Stimulated activated CD8-positive, alpha-beta memory T cell treated with anti-CD3 and anti-CD28 coated beads, Interleukin-15, amount 100 ng/mL, for 24 hours (primary cell): ENCODE results near the gene TMEM63C.

Source experiments
- DNase-seq: peaks from one replicate; pipeline ENCODE4 v3.0.0-alpha.2; 2020; ENCODE audit warnings: low read depth

The TMEM63C gene

GRCh38 chr14:77197988-77198387 is 16.4 kb downstream of the TMEM63C start:
- no peak for DNase-seq

- no peak for DNase-seq
Measured at GRCh38 chr14:77198561-77198960, 17.0 kb downstream of the TMEM63C start.

GRCh38 chr14:77199590-77199989 is 18.0 kb downstream of the TMEM63C start:
- no peak for DNase-seq

- no peak for DNase-seq
Measured at GRCh38 chr14:77200406-77200985, 18.9 kb downstream of the TMEM63C start.

GRCh38 chr14:77201696-77202095 is 20.1 kb downstream of the TMEM63C start:
- no peak for DNase-seq

- DNase-seq: no peak
Measured at GRCh38 chr14:77203611-77204458, 22.2 kb downstream of the TMEM63C start.

GRCh38 chr14:77204459-77204771 is 22.8 kb downstream of the TMEM63C start:
- DNase-seq: no peak

GRCh38 chr14:77204907-77205306 is 23.3 kb downstream of the TMEM63C start:
- no peak for DNase-seq

- DNase-seq: no peak
Measured at GRCh38 chr14:77205566-77205965, 24.0 kb downstream of the TMEM63C start.

GRCh38 chr14:77206261-77206824 is 24.7 kb downstream of the TMEM63C start:
- DNase-seq: no peak

GRCh38 chr14:77206877-77207389 is 25.3 kb downstream of the TMEM63C start:
- DNase-seq: no peak

- peak; percentile 18 for DNase-seq
Measured at GRCh38 chr14:77208291-77208978, 26.8 kb downstream of the TMEM63C start.

GRCh38 chr14:77208979-77209318 is 27.4 kb downstream of the TMEM63C start:
- no peak for DNase-seq

- no peak for DNase-seq
Measured at GRCh38 chr14:77212097-77212870, 30.7 kb downstream of the TMEM63C start.

GRCh38 chr14:77212943-77213678 is 31.5 kb downstream of the TMEM63C start:
- no peak for DNase-seq

- DNase-seq: no peak
Measured at GRCh38 chr14:77213679-77214016, 32.0 kb downstream of the TMEM63C start.

GRCh38 chr14:77214216-77214615 is 32.6 kb downstream of the TMEM63C start:
- DNase-seq: no peak

GRCh38 chr14:77217551-77217950 is 36.0 kb downstream of the TMEM63C start:
- no peak for DNase-seq

GRCh38 chr14:77219591-77219990 is 38.0 kb downstream of the TMEM63C start:
- DNase-seq: no peak

GRCh38 chr14:77220246-77221017 is 38.8 kb downstream of the TMEM63C start:
- no peak for DNase-seq
